Adipose tissue (tissue), 3 donors: ENCODE results near the gene MAPK8IP3. TPM values are rescaled to one million over a fixed set of nuclear protein-coding genes. Genes with fewer than 3 reads are reported as not detected.
"Not testable (repeated sequence)": the region's sequence is repeated elsewhere in the genome, so short reads cannot be mapped to it uniquely, and the experiment has no call there.

Source experiments
- H3K27ac ChIP-seq: one replicate; pipeline ENCODE4 v1.5.1; 2013; ENCODE audit warnings: low read depth, low read length
- WGBS, 3 donors: extraction: QIAGEN DNeasy Blood & Tissue Kit; methylation state at CpG; one replicate each; pipeline ENCODE4 v1.1.7; 2013; 5-methylcytosine and 5-hydroxymethylcytosine counted together
- polyA plus RNA-seq, 3 donors: library from polyadenylated mRNA; stranded (reverse); fragments of 200-250 nt; gene quantifications; one replicate each; pipeline ENCODE4 v1.2.3, GENCODE V29; 2013
- donor health status: healthy with polysubstance abuse.
- donor health status: Bipolar disorder and iron deficiency.
- donor health status: healthy.

The MAPK8IP3 gene
- polyA plus RNA-seq, 3 donors: 34.6 to 60.5 (median 43.7) TPM

- not testable (repeated sequence) for H3K27ac ChIP-seq
Observed at GRCh38 chr16:1705324-1705687, 689 bp upstream of the MAPK8IP3 start.

GRCh38 chr16:1706386-1707192, 594 bp downstream of the MAPK8IP3 start:
- no peak overlapping the region for H3K27ac ChIP-seq
- WGBS, 3 donors: 0 to 1% (median 1%) methylated on average over 49 to 61 of the region's 62 CpGs

More at GRCh38 chr16:1705324-1705687, 689 bp upstream of the MAPK8IP3 start:
- WGBS, 3 donors: 0 to 1% (median 1%) methylated on average over 16 of the region's 16 CpGs

- 6 to 20% (median 18%) methylated on average over 16 of the region's 16 CpGs for WGBS, 3 donors
- no peak overlapping the region for H3K27ac ChIP-seq
Observed at GRCh38 chr16:1707193-1707790, 1.3 kb downstream of the MAPK8IP3 start.

- WGBS, 3 donors: 77 to 90% (median 87%) methylated on average over 18 of the region's 18 CpGs
- no peak overlapping the region for H3K27ac ChIP-seq
Observed at GRCh38 chr16:1708083-1708767, 2.2 kb downstream of the MAPK8IP3 start.

- no peak overlapping the region for H3K27ac ChIP-seq
- WGBS, 3 donors: 74 to 80% (median 75%) methylated on average over 13 of the region's 13 CpGs
Observed at GRCh38 chr16:1708768-1709180, 2.8 kb downstream of the MAPK8IP3 start.

GRCh38 chr16:1709356-1709755, 3.4 kb downstream of the MAPK8IP3 start:
- H3K27ac ChIP-seq: no peak overlapping the region
- 84 to 88% (median 85%) methylated on average over 15 of the region's 15 CpGs for WGBS, 3 donors

- 78 to 87% (median 85%) methylated on average over 17 of the region's 17 CpGs for WGBS, 3 donors
- H3K27ac ChIP-seq: no peak overlapping the region
Observed at GRCh38 chr16:1710811-1711507, 5.0 kb downstream of the MAPK8IP3 start.

GRCh38 chr16:1712791-1713261, 6.8 kb downstream of the MAPK8IP3 start:
- 53 to 78% (median 70%) methylated on average over 14 of the region's 14 CpGs for WGBS, 3 donors
- H3K27ac ChIP-seq: no peak overlapping the region

GRCh38 chr16:1713331-1713730, 7.3 kb downstream of the MAPK8IP3 start:
- 77 to 90% (median 78%) methylated on average over 7 of the region's 7 CpGs for WGBS, 3 donors
- H3K27ac ChIP-seq: no peak overlapping the region

- H3K27ac ChIP-seq: no peak overlapping the region
- 68 to 79% (median 68%) methylated on average over 14 of the region's 14 CpGs for WGBS, 3 donors
Observed at GRCh38 chr16:1713933-1714332, 7.9 kb downstream of the MAPK8IP3 start.

GRCh38 chr16:1715220-1715619, 9.2 kb downstream of the MAPK8IP3 start:
- WGBS, 3 donors: 88 to 93% (median 90%) methylated on average over 12 of the region's 12 CpGs
- no peak overlapping the region for H3K27ac ChIP-seq

GRCh38 chr16:1718236-1718635, 12.2 kb downstream of the MAPK8IP3 start:
- not testable (repeated sequence) for H3K27ac ChIP-seq
- whole genome bisulfite sequencing, 3 donors: 91 to 95% (median 91%) methylated on average over 10 of the region's 10 CpGs

- WGBS, 3 donors: 80 to 84% (median 81%) methylated on average over 12 of the region's 12 CpGs
- H3K27ac ChIP-seq: not testable (repeated sequence)
Observed at GRCh38 chr16:1719559-1720229, 13.7 kb downstream of the MAPK8IP3 start.

- 94 to 96% (median 94%) methylated on average over 9 of the region's 9 CpGs for WGBS, 3 donors
- H3K27ac ChIP-seq: no peak overlapping the region
Observed at GRCh38 chr16:1721372-1721771, 15.4 kb downstream of the MAPK8IP3 start.

GRCh38 chr16:1723450-1724147, 17.6 kb downstream of the MAPK8IP3 start:
- H3K27ac ChIP-seq: no peak overlapping the region
- WGBS, 3 donors: 43 to 57% (median 51%) methylated on average over 6 of the region's 6 CpGs

- 90 to 96% (median 92%) methylated on average over 12 of the region's 12 CpGs for WGBS, 3 donors
- H3K27ac ChIP-seq: no peak overlapping the region
Observed at GRCh38 chr16:1724491-1724890, 18.5 kb downstream of the MAPK8IP3 start.

GRCh38 chr16:1726661-1727502, 20.9 kb downstream of the MAPK8IP3 start:
- no peak overlapping the region for H3K27ac ChIP-seq
- WGBS, 3 donors: 93 to 95% (median 94%) methylated on average over 32 of the region's 32 CpGs
